NCI-H2227 (cell line): ENCODE results near the gene PLCB1.
A peak's percentile ranks its signal among the peaks of the same experiment; 100 is the strongest.

Experiments used
- DNase-seq: peaks from one replicate; lab custom pipeline; 2025; ENCODE audit not compliant: unreplicated experiment; lab: John Stamatoyannopoulos, UW

PLCB1 gene

DNA sequence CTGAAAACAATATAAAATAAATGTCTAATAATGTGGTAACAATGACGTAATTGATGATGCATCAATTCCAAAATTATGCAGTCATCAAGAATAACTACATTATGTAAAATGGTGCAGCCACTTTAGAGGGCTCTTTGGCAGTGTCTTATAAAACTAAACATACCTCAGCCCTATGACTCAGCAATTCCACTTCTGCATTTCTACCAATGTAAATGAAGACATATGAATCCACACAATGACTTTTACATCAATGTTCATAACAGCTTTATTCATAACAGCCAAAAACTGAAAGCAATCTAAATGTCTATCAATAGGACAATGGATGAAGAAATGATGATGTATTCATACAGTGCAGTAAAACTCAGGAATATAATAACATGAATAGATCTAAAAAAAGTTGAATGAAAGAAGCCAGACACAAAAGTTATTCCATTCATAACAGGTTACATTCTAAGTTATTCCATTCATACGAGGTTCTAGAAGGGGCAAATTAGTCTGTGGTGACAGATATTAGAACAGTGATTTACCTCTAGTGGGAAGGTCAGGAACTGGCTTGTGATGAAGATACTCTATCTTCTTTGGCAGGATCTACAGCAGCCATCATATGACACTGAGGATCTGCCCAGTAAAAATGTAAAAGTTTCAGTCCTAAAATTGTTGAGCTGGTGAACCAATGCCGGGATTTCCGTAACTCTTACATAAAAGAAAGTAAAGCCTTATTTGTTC is 396.1 kb downstream of the PLCB1 start:
- DNase-seq, result no peak

DNA sequence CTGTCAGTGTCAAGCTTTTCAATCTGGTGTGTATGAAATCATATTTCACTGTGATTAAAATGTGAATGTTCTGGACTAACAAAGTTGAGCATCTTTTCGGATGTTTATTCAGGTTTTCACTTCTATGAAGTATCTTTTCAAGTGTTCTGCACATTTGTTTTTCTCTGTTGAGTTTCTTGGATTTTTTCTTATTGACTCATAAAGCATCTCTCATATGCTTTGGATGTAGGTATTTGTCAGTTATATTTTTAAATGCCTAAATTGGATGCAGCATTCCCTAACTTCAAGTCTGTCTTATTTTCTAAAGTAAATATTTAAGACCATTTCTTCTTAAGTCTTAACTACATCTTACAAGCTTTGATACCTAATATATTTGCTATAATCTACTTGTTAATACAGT is 398.0 kb downstream of the PLCB1 start:
- no peak for DNase-seq

DNA sequence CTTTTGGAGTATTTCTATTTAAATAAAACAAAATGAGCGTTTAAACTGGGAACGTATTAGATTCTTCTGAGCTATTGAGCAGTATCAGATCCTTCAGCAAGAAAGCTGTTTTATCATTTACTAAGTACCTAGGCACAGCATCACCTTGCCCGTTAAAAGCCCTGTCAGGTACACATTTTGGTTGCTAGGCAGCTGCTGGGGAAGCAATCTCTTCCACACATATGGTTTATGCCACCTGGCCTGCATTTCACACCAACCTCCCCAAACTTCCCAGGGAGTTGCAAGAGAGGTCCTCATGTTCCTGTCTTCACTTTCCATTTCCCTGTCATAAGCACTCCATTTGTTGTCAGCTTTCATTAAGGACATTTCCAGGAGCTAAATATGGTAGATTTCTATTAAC is 400.1 kb downstream of the PLCB1 start:
- no peak for DNase-seq

DNA sequence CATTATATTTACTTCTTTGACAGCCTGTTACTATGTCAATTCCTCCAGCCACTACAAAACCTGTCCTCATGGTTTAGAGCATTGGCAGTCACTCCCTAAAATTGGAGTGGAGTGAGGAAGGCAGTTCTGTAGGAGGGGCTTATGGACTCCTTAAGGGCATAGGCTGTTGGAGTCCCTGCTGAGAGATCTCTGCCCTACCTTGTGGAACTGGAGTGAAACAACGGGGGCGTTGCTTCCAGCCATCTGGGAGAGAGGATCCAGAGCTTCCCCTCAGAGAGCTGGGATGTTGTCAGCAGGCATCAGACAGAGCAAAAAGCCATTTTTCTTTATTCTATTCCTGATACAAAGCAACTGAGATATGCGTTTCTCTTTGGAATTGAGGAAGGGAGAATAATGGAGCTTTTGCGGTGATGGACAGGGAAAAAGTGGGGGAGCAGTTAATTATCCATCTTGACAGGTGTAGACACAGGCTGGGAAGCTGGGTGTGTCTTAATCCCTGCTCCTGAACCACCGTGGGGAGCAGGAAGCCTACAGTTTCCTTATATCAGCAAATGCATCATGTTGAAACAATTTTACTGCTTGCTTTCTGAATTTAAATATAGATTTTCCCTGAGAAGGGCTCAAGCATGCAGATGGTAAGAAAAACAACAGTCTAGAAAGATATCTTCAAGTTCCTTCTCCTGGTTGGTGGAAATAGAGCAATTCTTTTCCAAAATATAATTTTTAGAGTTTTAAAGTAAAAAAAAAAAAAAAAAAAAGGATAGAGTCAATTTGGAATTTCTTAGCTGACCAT is 402.5 kb downstream of the PLCB1 start:
- DNase-seq, result peak; percentile 39

DNA sequence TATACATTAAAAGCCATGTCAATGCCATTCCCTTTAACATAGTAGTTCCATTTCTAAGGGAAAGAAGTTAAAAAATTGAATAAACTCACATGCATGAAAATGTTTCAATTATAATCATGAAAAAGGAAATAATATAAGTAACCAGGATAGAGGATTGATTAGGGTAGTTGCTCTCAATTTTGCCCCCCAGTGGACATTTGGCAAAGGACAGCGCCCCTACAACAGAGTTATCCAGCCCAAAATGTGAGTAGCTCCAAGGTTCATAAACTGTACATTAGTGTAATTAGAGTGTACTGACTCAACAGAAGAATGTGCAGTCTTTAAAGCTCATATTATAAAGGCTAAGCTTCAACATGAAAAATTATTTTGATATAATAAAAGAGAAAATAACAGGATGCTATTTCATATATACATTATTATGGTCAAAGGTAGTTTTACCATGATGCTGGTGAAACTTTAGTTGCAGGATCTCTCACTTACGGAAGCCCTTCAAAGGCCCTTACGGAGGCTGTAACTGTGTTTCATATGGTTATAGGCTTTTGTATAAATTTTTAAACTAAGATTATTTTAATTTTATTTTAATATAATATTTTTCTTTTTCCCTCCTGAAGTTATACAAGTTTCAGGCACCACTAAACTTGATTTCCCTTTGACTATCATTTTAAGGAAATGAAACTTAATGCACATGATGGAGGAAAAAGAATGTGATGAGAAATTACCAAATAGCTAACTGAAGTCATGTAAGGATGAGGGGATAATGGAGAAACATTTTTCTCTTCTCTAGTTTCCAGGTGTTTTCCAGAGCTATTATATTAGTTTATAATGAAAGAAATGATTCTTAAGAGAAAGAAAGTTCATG is 403.6 kb downstream of the PLCB1 start:
- no peak for DNase-seq

DNA sequence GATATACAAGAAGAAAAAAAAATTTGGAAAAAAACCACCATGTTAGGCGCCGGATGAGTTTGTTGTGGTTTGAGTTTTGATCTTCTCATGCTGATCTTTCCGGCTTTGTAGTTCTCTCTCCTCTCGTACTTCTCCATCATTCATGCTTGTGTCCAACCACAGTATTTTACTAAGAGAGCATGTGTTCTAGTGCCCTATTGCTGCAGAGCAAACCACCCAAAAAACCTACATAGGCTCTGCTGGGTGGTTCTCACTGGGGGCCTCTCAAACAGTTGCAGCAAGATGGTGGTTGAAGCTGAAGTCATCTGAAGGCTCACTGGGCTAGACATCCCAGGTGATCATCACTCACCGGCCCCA is 404.2 kb downstream of the PLCB1 start:
- no peak for DNase-seq

DNA sequence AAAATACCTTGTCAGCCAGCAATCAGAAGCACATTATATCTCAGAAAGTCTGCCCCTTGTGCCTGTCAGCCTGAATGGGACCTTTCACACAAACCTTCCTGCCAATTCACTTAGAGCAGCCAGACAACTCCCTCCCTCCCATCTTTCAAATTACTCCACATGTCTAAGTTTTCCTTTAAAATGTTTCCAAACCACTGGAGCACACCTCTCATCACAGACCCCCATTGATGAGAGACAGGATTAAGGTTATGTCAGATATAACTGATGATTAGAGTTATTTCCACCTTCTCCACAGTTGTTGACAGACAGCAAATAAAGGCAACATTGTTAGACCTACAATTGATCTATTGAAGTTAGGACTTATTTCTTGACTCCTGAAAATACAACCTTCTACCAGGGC is 408.4 kb downstream of the PLCB1 start:
- DNase-seq, result peak; percentile 47

DNA sequence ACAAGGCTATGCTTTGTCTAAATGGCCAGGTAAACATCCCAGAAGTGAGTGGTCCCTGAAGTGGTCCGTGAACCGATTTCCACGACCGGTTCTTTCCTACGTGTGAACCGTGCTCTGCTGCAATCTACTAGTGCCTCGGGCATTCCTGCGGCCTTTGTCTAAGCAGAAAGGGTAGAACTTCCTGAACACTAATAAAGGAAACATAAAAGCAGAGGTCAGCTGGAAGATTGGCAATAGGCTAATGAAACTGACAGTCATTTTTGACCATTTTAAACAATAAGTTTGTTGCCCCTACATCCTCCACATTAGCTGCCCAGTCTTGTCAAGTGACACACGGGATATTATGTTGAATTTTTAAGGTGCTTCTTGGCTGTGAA is 410.0 kb downstream of the PLCB1 start:
- no peak for DNase-seq

DNA sequence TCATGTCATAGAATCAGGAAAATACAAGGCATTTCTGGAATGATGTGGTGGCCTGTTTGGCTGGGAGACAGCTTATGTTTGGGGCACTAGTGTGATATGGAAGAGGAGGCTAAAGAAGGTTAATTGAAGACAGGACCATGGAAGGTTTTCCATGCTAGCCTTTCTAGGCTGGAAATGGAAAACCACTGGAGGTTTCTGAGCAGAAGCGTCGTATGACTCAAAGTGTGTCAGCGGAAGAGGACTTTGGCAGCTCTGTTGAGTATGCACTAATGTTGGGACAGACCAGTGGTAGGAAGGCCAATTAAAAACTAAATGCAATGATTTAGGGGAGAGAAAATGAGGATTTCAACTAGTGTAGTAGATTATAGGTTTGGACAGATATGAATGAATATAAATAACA is 413.1 kb downstream of the PLCB1 start:
- no peak for DNase-seq

DNA sequence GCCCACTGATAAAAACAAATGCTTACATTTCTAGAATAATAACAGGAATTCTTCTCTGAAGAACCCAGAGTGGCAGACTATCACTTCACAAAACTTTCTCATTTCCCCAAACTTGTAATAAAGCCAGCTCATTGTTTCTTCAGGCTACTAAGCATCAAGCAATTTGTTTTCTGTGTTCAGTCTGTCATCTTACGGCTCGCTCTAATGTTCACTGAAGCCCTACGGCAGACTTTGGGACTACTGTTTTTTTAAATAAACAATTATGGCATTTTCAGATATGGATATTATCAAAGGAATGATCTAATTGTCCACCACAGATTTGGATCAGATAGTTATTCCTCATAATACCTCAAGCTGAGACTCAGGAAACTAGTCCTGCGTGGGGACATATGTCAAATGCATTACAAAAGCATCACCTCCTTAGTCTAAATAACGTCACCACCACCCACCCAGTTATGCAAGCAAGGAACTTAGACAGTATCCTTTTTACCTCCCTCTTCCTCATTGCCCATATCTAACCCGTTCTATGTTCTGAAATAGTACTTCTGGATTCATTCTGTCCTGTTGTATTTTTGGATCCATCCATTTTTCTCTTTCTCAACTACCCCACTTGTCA is 415.1 kb downstream of the PLCB1 start:
- DNase-seq, result no peak

DNA sequence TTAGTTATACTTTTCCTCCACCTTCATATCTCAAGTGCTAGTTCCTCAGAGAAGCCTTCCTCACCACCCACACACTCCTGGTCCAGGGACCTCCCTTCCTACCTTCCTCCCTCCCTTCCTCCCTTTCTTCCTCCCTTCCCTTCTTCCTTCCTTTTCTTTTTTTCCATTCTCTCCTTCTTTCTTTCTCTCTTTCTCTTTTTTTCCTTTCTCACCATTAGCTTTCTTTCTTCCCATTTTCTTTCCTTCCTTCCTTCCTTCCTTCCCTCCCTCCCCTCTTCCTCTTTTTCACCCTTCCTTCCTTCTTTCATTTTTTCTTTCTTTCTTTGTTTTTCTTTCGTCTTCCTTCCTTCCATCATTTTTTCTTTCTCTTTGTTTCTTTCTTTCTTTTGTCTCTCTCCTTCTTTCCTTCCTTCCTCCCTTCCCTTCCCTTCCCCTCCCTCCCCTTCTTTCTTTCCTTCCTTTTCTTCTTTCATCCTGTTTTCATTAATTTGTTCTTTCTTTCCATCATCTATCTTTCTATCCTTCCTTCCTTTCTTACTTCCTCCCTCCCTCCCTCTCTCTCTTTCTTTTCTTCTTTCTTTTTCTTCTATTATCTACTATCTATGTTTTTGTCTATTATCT is 416.0 kb downstream of the PLCB1 start:
- no peak for DNase-seq

DNA sequence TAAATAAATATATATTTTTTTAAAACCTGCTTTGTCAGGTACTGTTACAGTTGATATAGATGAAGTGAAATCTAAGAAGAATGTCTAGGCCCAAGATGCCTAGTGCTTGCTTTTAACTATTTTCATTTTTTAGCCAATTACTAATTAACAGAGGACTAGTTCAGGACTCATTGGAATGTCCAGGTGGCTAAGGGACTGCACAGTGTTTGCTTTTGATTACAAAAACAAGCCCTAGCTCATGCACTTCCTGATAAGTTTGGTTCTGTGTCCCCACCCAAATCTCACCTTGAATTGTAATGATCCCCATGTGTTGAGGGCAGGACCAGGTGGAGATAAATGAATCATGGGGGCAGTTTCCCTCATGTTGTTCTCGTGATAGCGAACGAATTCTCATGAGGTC is 417.1 kb downstream of the PLCB1 start:
- DNase-seq, result no peak

DNA sequence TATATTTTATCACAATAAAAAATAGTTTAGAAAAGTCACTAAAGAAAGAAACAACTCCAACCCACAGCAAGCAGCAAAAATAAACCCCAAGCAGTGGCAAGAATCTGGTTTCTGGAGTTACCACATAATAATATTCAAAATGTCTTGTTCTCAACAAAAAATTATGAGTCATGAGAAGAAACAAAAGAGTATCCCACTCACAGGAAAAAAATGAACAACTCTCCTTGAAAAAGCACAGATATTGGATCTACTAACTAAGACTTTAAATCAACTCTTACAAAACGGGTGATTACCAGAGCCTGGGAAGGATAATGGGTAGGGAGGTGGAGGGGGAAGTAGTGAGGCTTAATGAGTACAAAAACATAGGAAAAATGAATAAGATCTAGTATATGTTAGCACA is 425.6 kb downstream of the PLCB1 start:
- DNase-seq, result no peak

DNA sequence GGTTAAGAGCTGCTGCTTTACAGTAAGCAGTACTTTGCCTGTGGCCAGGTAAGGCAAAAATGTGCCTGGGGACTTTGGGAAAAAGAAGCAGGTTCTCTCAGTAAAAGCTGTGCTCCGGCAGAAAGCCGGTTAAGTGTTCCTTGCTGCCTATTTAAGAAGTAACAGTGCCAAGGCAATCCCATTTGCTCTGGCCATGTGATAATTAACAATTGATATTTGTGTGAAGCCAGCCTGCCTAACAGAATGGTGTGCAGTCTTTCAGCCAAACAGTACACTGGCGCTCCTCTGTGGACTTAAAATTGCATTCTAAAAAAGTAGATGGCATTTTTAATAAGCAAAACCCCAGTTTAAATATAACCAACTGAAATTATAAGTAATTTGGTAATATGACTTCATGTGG is 430.3 kb downstream of the PLCB1 start:
- DNase-seq, result no peak

DNA sequence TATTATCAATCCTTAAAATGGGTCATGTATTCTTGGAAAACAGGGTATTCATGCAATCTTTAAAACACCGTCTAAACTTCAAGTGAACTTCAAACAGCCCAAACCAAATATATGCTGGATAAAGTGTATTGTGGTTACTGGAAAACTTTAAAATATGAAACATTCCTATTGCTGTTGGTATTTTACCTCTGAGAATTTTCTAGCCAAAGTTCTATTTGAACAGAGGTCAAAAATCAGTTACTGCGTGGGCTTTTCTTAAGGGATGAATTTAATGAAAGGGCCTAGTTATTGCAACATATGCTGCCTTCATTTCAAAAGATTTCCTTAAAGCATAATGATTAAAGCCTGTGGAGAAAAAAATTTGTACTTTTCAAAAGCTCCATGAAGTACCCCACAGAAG is 436.0 kb downstream of the PLCB1 start:
- no peak for DNase-seq

DNA sequence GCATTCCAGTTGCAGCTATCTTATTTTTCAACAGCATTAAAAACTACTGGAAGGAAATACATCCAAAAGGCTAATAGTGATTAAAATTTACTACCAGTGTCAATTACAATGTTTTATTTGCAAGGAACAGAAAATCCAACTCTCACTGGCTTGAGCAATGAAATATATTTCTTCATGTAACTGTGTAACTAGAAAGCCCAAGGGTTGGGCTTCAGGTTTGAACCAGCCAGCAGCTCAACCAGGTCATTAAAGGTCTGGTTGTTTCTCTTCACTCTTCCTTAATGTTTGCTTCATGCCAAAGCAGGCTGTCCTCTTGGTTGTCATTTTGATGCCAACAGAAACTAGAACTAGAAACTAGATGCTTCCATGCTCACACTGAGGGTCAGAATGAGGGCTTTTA is 437.7 kb downstream of the PLCB1 start:
- no peak for DNase-seq

DNA sequence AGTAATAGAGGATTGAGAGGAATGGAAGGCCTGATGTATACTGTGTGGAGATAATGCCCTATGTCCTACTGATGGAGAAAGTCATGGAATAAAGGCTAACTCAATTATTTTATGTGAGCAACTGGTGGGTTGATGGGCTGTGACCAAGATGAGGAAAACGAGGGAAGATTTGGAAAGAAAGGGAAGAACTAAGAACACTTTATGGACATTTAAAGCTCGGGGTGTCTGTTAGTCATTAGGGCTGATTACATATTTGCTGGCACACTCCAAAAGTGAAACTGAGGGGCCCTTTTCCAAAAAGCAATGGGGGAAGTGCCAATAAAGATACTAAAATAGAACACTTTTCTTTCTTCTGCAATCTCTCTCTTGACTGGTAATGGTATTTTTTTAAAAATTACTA is 439.5 kb downstream of the PLCB1 start:
- DNase-seq, result no peak

DNA sequence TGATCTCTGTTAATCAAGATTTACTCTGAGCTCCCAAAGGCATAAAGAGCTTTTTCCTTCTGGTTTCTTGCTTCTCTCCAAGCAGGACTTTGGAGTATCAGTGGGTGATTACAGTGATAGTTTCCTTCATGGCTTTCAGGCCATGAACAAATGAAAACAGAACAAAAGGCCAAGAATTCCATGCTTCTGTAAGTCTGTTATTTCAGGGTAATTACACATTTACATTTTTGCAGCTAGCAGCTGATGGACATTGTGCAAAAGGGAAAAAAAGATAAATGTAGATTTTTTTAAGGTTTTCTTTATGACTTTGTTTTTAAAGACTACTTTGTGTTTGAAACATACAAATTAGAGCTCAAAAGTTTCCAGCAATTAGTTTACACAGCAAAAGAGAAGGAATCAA is 441.6 kb downstream of the PLCB1 start:
- no peak for DNase-seq

DNA sequence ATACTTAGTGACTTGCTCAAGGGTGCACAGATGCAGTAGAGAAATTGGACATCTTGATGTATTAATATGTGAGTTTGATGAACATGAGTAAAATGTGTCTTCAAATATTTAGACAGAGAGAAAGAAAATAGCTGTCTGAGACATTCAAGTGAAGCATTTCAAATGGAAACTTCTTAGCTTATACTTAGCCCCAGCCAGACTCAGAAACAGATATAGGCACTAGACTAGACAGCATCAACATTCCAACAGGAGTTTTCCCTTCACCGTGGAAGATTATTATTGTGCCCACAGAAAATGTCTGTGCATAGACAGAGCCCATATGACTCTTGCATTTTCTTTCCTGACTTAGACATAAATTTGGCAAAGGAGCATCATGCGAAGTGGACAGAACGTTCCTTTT is 443.0 kb downstream of the PLCB1 start:
- no peak for DNase-seq

DNA sequence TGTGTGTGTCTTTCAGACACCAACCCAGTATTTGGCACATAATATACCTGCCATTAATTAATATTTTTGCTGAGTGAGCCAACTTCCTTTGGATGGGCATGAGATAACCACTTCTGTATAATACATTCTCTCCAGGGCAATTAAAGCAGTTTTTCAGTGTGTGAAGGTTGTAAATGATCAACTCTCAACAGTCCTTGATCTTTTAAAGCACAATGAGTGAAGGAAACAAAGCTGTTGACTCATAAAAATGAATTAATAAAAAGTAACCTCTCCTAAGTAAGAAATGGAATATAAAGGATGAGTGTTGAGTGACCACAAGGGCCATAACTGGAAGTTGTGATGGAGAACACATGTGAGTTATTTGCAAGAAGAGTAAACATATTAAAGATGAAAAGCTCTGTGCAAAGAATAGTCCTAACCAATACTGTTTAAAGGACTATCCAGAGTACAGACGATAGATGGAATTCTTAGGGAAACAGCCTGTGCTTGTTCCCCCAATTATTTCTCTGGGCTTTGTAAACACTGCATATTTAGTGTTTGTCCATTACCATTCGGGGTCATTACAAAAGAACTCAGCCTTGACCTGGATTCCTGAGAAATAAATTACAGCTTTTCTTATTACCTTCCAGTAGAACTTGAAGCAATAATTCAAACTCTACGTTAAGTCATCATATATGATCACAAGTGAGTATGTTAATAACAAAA is 446.2 kb downstream of the PLCB1 start:
- no peak for DNase-seq
